ENCODE measurements around the gene THAP9. TPM values are rescaled to one million over a fixed set of nuclear protein-coding genes. Genes with fewer than 3 reads are reported as not detected.

The THAP9 gene
- polyA plus RNA-seq, 3 donors = 1.4 to 1.9 (median 1.4) TPM

DNA sequence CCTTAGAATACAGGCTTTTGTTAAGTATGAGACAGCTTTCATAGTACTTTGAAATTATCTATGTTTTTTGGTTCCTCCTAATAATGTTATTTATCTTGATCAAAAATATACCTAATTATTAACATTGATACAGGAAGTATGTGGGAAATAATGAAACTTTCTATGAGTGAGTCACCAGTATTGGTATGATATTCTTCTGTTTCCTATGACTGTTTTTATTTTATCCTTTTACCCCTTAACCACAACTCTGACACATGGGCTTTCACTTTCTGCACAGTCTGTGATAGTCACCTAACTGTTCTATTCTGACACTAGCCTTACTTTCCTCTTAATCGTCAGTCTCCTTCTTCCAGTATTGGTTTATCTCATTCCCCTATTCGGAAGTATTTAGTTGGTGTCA is 4.7 kb downstream of the THAP9 start:
- peak; percentile 38 to 77 (median 42) for DNase-seq
- TF ChIP-seq, protein P1, sequence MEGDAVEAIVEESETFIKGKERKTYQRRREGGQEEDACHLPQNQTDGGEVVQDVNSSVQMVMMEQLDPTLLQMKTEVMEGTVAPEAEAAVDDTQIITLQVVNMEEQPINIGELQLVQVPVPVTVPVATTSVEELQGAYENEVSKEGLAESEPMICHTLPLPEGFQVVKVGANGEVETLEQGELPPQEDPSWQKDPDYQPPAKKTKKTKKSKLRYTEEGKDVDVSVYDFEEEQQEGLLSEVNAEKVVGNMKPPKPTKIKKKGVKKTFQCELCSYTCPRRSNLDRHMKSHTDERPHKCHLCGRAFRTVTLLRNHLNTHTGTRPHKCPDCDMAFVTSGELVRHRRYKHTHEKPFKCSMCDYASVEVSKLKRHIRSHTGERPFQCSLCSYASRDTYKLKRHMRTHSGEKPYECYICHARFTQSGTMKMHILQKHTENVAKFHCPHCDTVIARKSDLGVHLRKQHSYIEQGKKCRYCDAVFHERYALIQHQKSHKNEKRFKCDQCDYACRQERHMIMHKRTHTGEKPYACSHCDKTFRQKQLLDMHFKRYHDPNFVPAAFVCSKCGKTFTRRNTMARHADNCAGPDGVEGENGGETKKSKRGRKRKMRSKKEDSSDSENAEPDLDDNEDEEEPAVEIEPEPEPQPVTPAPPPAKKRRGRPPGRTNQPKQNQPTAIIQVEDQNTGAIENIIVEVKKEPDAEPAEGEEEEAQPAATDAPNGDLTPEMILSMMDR (IDR thresholded peaks at IDR 0.05) = no peak
- H3K9me3 ChIP-seq (replicated peaks in 1 of 2; ENCODE audit: control insufficient read depth in 1 of 2, insufficient read depth in 1 of 2, low read length in 2 of 2) = no peaks in the 10 kb centered on the region
- no peak overlapping the region for H2AFZ ChIP-seq (ENCODE audit: insufficient read depth, low read depth, low read length, poor library complexity, severe bottlenecking)
- Mint-ChIP-seq H3K4me3 (no peak overlapping the region), H3K9me3 (no peaks in the 10 kb centered on the region), H3K27ac (peak overlapping the region in 4 of 7 donors; percentile 23 to 80 (median 48)), H3K4me1 (peaks cover 11% of the 10 kb centered on the region), H3K36me3 (peaks cover 9 to 14% of the 10 kb centered on the region in 2 donors), H3K27me3 (ENCODE audit: low read depth in 3 of 3) (no peaks in the 10 kb centered on the region)
- peaks cover 3 to 15% of the 10 kb centered on the region in 2 donors for H3K4me1 ChIP-seq (ENCODE audit: control insufficient read depth in 1 of 2, insufficient read depth in 2 of 2, low read length in 2 of 2)
- H3K27me3 ChIP-seq (ENCODE audit: control insufficient read depth in 2 of 2, insufficient read depth in 2 of 2, low read length in 2 of 2) = no peaks in the 10 kb centered on the region
- peaks cover under 1% of the 10 kb centered on the region for H4K20me1 ChIP-seq (ENCODE audit: insufficient read depth, low read length)
- no CpG with 5 or more reads among the region's 2 CpGs for WGBS (ENCODE audit: insufficient coverage)
- H3K36me3 ChIP-seq (replicated peaks in 1 of 2; ENCODE audit: control insufficient read depth in 1 of 2, insufficient read depth in 2 of 2, low read length in 2 of 2) = peaks cover 7 to 25% of the 10 kb centered on the region in 2 donors
- H3K27ac ChIP-seq (ENCODE audit: low read depth in 1 of 2, low read length in 2 of 2) = no peak overlapping the region
- intact Hi-C loops (cut with micrococcal nuclease) = loop anchor here (10.0 kb wide), 2 partner anchors 50 to 470 kb away; partner anchors contain the start of genes ENOPH1 (in 1 of the 2) and HNRNPDL (in 1 of the 2)
- H3K9ac ChIP-seq (ENCODE audit: insufficient read depth, low read length, poor library complexity, severe bottlenecking) = no peak overlapping the region
- no peak overlapping the region for H3K4me3 ChIP-seq (replicated peaks in 1 of 3; ENCODE audit: low read depth in 2 of 3, low read length in 3 of 3)
- H3K4me2 ChIP-seq (replicated peaks; ENCODE audit: extremely low read depth, low read length, poor library complexity, severe bottlenecking) = no peak overlapping the region
- H3K79me2 ChIP-seq (ENCODE audit: insufficient read depth, low read length) = peaks cover 21% of the 10 kb centered on the region

DNA sequence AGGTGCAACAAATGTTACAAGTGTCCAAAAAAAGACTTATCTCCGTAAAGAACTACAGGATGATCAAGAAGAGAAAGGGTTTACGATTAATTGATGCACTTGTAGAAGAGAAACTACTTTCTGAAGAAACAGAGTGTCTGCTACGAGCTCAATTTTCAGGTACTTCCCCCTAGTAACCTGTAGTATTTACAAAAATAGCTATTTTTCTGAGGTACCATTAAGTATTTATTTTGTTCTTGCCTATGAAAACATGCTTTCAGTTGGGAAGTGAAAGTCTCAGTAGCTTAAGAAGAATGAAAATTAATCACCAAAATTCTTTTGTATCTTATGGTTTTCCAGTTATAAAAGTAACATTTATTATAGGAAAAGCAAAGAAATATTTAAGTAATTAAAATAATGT is 5.9 kb downstream of the THAP9 start:
- TF ChIP-seq, protein P1 (IDR thresholded peaks at IDR 0.05) = no peak
- H3K9me3 Mint-ChIP-seq = no peaks in the 10 kb centered on the region
- DNase-seq = no peak
- peaks cover 3 to 12% of the 10 kb centered on the region in 2 donors for H3K4me1 ChIP-seq (ENCODE audit: control insufficient read depth in 1 of 2, insufficient read depth in 2 of 2, low read length in 2 of 2)
- H3K4me3 Mint-ChIP-seq = no peak overlapping the region
- intact Hi-C loops (cut with micrococcal nuclease) = loop anchor here (10.0 kb wide), 2 partner anchors 52 to 472 kb away; partner anchors contain the start of genes ENOPH1 (in 1 of the 2) and HNRNPDL (in 1 of the 2)
- no peak overlapping the region for H3K4me2 ChIP-seq (replicated peaks; ENCODE audit: extremely low read depth, low read length, poor library complexity, severe bottlenecking)
- no peaks in the 10 kb centered on the region for H4K20me1 ChIP-seq (ENCODE audit: insufficient read depth, low read length)
- no peaks in the 10 kb centered on the region for H3K9me3 ChIP-seq (replicated peaks in 1 of 2; ENCODE audit: control insufficient read depth in 1 of 2, insufficient read depth in 1 of 2, low read length in 2 of 2)
- no peak overlapping the region for H2AFZ ChIP-seq (ENCODE audit: insufficient read depth, low read depth, low read length, poor library complexity, severe bottlenecking)
- H3K27ac Mint-ChIP-seq = no peak overlapping the region
- no peaks in the 10 kb centered on the region for H3K27me3 Mint-ChIP-seq (ENCODE audit: low read depth in 3 of 3)
- H3K27ac ChIP-seq (ENCODE audit: low read depth in 1 of 2, low read length in 2 of 2) = no peak overlapping the region
- peaks cover 21% of the 10 kb centered on the region for H3K79me2 ChIP-seq (ENCODE audit: insufficient read depth, low read length)
- peaks cover 16 to 19% of the 10 kb centered on the region in 2 donors for H3K36me3 Mint-ChIP-seq
- H3K4me3 ChIP-seq (replicated peaks in 1 of 3; ENCODE audit: low read depth in 2 of 3, low read length in 3 of 3) = no peak overlapping the region
- H3K9ac ChIP-seq (ENCODE audit: insufficient read depth, low read length, poor library complexity, severe bottlenecking) = no peak overlapping the region
- H3K36me3 ChIP-seq (replicated peaks in 1 of 2; ENCODE audit: control insufficient read depth in 1 of 2, insufficient read depth in 2 of 2, low read length in 2 of 2) = peaks cover 7 to 27% of the 10 kb centered on the region in 2 donors
- no CpG with 5 or more reads among the region's 3 CpGs for WGBS (ENCODE audit: insufficient coverage)
- no peaks in the 10 kb centered on the region for H3K27me3 ChIP-seq (ENCODE audit: control insufficient read depth in 2 of 2, insufficient read depth in 2 of 2, low read length in 2 of 2)
- H3K4me1 Mint-ChIP-seq = peaks cover 11% of the 10 kb centered on the region
